HG02870 (cell line): ENCODE results near the gene KRTAP5-10.
"Not testable (repeated sequence)": the region's sequence is repeated elsewhere in the genome, so short reads cannot be mapped to it uniquely, and the experiment has no call there.

Experiments used
- ATAC-seq: cut with Tn5 transposase; IDR thresholded peaks from one replicate; pipeline ENCODE4 v1.9.1; 2021; ENCODE audit warnings: mild to moderate bottlenecking, moderate library complexity; ENCODE audit not compliant: unreplicated experiment

The KRTAP5-10 gene

DNA sequence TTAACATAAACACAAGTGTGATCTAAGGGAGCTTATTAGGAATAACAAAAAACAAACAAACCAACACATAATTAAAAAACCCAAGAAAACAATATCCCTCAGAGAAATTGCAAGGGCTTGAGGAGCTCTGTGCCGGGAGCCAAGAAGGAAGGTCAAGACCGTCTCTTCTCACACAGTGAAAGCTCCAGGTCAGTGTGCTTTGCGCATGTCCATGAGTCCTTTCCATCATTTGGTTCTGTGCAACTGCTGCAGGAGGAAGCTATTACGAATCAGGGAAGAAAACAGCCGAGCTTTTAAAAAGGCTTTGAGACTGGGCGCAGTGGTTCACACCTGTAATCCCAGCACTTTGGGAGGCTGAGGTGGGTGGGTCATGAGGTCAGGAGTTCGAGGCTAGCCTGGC is 23.0 kb upstream of the KRTAP5-10 start:
- ATAC-seq = no peak

DNA sequence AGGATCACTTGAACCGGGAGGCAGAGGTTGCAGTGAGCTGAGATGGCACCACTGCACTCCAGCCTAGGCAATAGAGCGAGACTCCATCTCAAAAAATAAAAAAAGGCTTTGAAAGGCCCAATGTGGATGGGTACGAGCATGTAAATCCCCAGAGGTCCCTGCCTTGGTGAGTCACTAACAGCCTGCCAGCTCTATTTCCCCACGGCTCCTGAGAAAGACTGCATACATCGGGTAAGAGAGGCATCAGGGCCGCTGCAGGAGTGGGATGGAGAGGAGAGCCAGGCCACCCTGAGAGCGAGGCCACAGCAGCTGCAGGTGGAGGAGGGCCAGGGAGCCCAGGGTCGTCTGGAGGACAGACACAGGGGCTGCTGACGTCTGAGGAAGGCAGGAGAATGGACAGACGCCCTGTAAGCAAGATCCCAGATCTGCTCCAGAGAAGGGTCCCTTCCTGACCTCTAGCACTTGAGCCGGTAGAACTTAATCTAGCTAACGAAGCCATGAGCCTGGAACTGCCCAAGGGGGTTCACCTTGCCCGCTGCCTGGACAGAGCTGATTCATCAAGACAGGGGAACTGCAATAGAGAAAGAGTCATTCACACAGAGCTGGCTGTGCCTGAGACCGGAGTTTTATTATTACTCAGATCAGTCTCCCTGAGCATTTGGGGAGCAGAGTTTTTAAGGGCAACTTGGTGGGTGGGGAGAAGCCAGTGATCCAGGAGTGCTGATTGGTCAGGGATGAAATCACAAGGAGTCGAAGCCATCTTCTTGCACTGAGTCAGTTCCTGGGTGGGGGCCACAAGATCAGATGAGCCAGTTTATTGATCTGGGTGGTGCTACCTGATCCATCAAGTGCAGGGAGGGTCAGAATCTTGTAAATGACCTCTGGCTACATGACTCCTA is 22.2 kb upstream of the KRTAP5-10 start:
- ATAC-seq = no peak

GRCh38 chr11:71543866-71544265 is 21.5 kb upstream of the KRTAP5-10 start:
- ATAC-seq = no peak

- no peak for ATAC-seq
Measured at GRCh38 chr11:71544525-71545214, 20.7 kb upstream of the KRTAP5-10 start.

GRCh38 chr11:71545405-71545966 is 19.9 kb upstream of the KRTAP5-10 start:
- no peak for ATAC-seq

DNA sequence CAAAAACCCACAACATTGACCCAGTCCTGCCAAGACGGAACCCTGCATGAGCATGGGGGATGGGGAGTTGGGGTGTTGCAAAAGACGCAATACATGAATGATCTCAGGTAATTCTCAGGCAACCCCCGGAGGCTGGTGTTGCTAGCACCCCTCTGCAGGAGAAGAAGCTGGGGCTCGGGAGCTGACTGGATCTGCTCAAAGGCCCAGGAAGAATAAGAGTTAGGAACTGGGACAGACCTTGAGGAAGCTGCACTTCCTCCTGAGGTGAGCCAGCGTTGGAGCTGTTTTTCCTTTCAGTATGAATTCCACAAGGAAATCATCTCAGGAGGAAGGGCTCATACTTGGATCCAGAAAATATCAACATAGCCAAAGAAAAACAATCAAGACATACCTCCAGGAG is 17.2 kb upstream of the KRTAP5-10 start, which contains the start of gene KRTAP5-9:
Gene KRTAP5-9, plus strand, starts transcription at position 301 of the 400 bp plus-strand sequence. CDS start 238 bp downstream, outside the sequence.
- no peak for ATAC-seq

DNA sequence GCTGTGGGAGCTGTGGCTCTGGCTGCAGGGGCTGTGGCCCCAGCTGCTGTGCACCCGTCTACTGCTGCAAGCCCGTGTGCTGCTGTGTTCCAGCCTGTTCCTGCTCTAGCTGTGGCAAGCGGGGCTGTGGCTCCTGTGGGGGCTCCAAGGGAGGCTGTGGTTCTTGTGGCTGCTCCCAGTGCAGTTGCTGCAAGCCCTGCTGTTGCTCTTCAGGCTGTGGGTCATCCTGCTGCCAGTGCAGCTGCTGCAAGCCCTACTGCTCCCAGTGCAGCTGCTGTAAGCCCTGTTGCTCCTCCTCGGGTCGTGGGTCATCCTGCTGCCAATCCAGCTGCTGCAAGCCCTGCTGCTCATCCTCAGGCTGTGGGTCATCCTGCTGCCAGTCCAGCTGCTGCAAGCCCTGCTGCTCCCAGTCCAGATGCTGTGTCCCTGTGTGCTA is 16.6 kb upstream of the KRTAP5-10 start:
- ATAC-seq = no peak

- ATAC-seq = no peak
Measured at GRCh38 chr11:71551711-71552110, 13.7 kb upstream of the KRTAP5-10 start.

DNA sequence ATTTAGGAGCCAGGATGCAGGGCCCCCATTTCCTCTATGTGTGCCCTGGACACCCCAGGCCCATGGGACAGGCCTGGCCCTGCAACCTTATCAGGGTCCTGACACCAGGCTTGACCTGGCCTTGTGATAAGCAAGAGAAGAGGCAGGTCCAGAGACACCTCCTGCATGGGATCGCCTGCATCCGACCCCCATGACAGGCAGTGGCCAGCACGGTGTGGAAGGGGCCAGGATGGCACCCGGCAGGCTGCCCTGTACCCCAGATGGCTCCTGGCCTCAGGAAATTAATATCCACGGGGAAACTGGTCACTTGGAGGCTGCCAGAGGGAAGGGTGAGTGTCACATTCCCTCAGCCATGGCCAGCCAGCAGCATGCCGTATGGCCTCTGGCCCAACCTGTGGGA is 10.4 kb upstream of the KRTAP5-10 start:
- no peak for ATAC-seq

DNA sequence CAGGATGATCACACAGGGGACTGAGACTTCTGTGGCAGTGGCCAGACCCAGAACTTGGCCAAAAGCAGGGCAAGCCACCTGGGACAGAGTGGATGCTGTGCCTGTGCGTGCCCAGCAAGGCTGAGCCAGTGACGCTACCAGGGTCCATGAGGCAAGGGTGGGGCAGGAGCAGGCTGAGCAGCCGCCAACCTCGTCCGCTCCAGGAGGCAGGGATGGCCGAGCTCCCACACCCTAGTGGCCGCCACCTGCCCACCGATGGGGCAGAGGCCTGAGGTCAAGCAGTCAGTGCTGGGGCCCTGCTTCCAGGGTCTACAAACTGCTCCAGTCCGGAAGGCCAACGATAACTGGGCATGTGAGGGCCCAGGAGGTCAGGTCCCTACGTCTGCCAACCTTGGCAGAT is 9.9 kb upstream of the KRTAP5-10 start:
- no peak for ATAC-seq

GRCh38 chr11:71556018-71556417 is 9.3 kb upstream of the KRTAP5-10 start:
- no peak for ATAC-seq

DNA sequence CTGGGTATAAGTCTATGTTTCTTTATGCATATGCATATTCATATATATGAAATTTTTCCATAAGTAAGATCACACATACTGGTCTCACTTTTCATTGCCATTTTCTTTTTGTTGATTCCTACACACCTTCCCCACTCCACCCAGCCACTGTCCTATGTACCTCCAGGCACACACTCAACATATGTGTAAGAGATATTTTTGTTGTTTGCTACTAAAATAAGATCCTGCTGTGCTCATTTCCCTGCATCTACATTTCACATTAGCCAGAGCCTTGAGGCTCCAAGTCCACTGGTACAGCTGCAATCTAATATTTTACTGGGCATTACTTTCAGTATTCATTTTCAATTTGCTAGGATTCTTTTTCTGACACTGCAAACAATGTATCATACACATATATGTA is 8.1 kb upstream of the KRTAP5-10 start:
- no peak for ATAC-seq

DNA sequence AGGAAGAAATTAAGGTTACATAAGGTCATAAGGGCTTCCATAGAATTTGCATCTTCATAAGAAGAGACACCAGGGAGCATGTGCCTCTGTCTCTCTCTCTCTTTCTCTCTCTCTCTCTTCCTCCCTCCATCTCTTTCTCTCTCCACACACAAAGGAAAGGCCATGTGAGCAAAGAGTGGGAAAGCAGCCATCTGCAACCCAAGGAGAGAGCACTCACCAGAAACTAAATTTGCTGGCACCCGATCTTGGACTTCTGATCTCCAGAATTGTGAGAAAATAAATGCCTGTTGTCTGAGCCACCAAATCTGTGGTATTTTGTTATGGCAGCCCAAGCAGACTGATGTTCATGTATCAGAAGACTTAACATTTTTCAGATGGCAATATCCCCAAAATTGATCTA is 6.4 kb upstream of the KRTAP5-10 start:
- ATAC-seq = no peak

DNA sequence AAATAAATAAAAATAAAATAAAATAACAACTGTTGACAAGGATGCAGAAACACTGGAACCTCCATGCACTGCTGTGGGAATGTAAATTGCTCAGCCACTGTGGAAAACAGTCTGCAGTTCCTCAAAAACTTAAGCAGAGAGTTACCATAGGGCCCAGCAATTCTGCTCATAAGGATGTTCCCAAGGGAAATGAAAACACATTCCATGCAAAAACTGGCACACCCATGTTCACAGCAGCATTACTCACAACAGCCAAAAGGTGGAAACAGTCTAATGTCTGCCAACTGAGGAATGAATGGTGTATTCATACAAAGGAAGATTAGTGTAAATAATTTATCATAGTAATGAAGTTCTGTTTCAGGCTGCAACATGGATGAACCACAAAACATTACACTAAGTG is 3.2 kb upstream of the KRTAP5-10 start:
- no peak for ATAC-seq

- no peak for ATAC-seq
Measured at GRCh38 chr11:71563406-71563805, 2.0 kb upstream of the KRTAP5-10 start.

- no peak for ATAC-seq
Measured at GRCh38 chr11:71564430-71564829, 933 bp upstream of the KRTAP5-10 start.

DNA sequence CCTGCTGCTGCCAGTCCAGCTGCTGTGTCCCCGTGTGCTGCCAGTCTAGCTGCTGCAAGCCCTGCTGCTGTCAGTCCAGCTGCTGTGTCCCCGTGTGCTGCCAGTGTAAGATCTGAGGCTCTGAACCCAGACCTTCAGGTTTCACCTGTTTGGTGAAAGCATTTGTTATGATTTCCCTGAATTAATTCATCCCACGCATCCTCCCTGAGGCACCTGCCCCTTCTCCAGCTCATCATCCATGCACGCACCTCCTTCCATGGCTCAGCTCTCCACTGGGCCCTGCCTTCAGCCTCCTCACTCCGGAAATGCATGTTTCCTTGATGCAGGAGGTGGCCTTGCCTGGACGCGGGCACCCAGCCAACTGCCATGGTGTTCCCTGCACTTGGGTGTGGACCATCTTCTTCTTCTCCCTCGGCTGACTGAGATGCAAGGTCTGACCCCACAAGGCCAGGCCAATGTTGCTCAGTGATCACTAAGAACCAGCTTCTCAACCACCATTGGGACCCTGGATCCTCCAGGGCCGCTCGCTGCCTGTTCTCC is 788 bp downstream of the KRTAP5-10 start:
- ATAC-seq = no peak

DNA sequence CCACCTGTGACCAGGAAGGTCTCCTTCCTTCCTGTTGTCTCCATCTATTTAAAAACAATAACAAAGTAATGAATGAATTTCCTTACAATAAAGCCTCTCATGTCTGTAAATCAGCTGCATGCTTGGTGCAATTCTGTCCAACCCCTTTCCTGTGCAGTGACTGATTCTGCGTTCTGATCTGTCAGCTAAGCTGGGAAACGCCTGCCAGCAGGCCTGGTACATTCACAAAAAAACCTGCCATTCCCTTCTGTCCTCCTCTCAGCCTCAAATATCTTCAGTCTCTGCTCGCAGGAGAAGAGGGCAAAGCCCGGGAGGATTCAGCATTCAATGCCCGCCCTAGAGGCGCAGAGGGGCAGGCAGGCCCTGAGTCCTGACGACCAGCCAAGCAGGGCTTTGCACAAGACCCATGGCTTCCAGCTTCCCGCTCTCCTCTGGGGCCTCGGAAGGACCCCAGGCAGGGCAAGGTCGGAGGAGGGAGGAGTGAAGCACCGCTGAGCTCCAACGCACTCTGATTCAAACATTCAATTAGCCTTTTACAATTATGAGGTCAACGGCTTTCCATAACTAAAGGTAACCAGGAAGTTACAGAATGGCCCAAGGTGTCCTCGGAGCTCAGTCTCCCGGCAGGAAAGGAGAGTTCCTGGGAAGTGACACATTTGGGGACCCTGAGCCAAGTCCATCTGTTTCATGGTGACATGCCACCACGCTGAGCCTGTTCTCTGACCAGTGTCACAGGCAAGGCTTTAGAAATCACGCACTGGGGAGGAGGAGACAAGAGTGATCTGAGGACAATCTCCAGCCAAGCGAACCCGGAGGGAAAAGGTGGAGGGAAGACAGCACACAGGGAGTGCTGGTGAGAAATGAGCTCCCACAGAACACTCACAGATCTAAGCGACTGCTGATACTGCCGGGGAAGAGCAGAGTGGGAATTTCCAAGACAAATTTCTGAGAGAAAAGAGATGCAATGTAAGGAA is 1.6 kb downstream of the KRTAP5-10 start:
- ATAC-seq = not testable (repeated sequence)

DNA sequence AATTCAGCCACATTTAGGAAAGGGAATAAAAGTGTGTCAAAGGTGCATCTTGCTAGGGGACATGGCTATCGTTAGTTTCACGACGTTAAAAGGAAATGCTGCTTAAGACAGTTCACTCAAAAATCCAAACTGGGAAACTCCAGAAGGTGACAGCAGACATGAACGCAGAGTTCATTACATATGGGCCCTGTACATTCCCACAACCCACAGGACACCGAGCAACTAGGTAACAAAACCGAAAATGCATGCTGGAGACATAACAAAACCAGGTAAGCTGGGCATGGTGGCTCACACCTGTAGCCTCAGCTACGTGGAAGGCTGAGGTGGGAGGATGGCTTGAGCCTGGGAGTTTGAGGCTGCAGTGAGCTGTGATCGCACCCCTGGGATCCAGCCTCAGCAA is 2.3 kb downstream of the KRTAP5-10 start:
- ATAC-seq = not testable (repeated sequence)

DNA sequence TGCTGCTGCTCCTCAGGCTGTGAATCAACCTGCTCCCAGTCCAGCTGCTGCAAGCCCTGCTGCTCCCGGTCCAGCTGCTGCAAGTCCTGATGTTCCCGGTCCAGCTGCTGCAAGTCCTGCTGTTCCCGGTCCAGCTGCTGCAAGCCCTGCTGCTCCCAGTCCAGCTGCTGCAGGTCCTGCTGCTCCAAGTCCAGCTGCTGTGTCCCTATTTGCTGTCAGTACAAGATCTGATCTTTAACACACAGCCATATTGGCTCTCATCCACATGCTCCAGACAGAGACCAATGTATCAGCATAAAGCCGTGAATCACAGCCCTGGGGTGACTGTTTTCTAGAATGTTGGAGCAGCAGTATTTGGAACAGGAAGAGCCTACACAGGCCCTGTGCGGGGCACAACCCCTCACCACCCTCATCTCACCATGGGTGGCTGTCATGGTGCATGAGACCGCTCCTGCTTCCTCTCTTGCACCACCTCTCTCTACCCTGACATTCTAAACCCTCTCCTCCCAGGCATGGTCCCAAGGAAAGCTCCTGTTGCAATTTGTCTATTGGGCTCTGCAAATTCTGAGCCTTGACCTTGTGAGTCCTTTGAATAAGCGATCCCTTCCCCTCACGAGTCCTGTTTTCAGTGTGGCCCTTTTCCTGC is 3.5 kb downstream of the KRTAP5-10 start:
- no peak for ATAC-seq
